Measurements from ENCODE around the gene AP3B1. TPM values are rescaled to one million over a fixed set of nuclear protein-coding genes. Genes with fewer than 3 reads are reported as not detected.

The AP3B1 gene
- polyA plus RNA-seq, 1 of the 3 experiments (the other 2 are of a cell fraction) = 18.0 TPM

DNA sequence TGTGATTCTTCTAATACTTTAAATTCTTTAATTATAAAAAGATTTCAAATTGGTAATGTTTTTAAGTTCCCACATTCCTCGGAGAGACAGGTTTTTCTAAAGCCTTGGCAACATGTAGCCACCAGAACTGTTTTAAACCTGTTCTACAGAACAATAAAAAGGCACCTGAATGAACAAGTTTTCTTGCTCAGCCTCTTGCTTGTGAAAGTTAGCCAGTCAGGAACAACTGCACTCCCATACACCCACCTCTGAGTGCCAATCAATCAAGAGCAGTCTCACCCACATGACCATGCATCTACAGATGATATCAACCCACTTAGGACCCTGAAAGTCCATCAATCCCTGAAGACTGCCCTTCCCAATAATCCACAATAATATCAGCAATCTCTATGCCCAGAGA, 62.3 kb downstream of the AP3B1 start (continued):
- TF ChIP-seq, protein P1, sequence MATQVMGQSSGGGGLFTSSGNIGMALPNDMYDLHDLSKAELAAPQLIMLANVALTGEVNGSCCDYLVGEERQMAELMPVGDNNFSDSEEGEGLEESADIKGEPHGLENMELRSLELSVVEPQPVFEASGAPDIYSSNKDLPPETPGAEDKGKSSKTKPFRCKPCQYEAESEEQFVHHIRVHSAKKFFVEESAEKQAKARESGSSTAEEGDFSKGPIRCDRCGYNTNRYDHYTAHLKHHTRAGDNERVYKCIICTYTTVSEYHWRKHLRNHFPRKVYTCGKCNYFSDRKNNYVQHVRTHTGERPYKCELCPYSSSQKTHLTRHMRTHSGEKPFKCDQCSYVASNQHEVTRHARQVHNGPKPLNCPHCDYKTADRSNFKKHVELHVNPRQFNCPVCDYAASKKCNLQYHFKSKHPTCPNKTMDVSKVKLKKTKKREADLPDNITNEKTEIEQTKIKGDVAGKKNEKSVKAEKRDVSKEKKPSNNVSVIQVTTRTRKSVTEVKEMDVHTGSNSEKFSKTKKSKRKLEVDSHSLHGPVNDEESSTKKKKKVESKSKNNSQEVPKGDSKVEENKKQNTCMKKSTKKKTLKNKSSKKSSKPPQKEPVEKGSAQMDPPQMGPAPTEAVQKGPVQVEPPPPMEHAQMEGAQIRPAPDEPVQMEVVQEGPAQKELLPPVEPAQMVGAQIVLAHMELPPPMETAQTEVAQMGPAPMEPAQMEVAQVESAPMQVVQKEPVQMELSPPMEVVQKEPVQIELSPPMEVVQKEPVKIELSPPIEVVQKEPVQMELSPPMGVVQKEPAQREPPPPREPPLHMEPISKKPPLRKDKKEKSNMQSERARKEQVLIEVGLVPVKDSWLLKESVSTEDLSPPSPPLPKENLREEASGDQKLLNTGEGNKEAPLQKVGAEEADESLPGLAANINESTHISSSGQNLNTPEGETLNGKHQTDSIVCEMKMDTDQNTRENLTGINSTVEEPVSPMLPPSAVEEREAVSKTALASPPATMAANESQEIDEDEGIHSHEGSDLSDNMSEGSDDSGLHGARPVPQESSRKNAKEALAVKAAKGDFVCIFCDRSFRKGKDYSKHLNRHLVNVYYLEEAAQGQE (IDR thresholded peaks at IDR 0.05; ENCODE audit: low read depth, low read length) = no peak
- TF ChIP-seq RXRA (IDR thresholded peaks at IDR 0.05; ENCODE audit: borderline replicate concordance, low read depth) = no peak
- TF ChIP-seq, protein P2, sequence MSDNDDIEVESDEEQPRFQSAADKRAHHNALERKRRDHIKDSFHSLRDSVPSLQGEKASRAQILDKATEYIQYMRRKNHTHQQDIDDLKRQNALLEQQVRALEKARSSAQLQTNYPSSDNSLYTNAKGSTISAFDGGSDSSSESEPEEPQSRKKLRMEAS (IDR thresholded peaks at IDR 0.05; ENCODE audit: low read depth) = no peak
- TF ChIP-seq, protein P3, sequence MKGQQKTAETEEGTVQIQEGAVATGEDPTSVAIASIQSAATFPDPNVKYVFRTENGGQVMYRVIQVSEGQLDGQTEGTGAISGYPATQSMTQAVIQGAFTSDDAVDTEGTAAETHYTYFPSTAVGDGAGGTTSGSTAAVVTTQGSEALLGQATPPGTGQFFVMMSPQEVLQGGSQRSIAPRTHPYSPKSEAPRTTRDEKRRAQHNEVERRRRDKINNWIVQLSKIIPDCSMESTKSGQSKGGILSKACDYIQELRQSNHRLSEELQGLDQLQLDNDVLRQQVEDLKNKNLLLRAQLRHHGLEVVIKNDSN (IDR thresholded peaks at IDR 0.05; ENCODE audit: borderline replicate concordance, low read depth) = no peak

DNA sequence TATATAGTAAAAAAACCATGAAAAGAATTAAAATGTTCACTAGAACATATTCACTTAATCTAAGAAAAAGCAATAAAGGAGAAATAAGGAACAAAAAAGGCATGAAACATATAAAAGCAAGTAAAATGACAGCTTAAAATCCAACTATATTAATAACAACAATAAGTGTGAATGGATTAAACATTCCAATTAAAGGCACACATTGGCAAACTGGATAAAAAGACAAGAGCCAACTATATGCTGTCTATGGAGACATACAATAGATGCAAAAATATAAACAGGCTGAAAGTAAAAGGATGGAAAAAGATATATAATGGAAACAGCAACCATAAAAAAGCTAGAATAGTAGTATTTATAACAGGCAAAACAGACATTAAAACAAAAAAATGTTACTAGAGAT, 70.1 kb downstream of the AP3B1 start:
- Histone ChIP-seq H3K4me1 (ENCODE audit: control insufficient read depth in 1 of 2, insufficient read depth in 2 of 2, low read depth in 1 of 2, low read length in 1 of 2) (no peaks in the 10 kb centered on the region), H3K27ac (ENCODE audit: low read depth in 2 of 2, low read length in 1 of 2) (no peak overlapping the region), H3F3A (replicated peaks; ENCODE audit: insufficient read depth) (peaks cover 12% of the 10 kb centered on the region), H3K36me3 (replicated peaks in 1 of 2; ENCODE audit: control insufficient read depth in 1 of 2, insufficient read depth in 2 of 2, low read length in 1 of 2) (peaks cover 39 to 76% of the 10 kb centered on the region in 2 experiments), H3K9ac (no peak overlapping the region), H4K20me1 (ENCODE audit: insufficient read depth) (0 out of 2 replicates have a peak, but pooled peaks cover 3% of the 10 kb centered on the region), H3K4me2 (no peak overlapping the region), H3K27me3 (ENCODE audit: insufficient read depth) (no peaks in the 10 kb centered on the region), H2AFZ (ENCODE audit: low read depth) (no peak overlapping the region), H3K9me3 (no peaks in the 10 kb centered on the region), H3K4me3 (ENCODE audit: low read depth in 2 of 2, low read length in 1 of 2) (no peak overlapping the region), H3K9me2 (no peaks in the 10 kb centered on the region), H3K79me2 (ENCODE audit: insufficient read depth) (peaks cover 36% of the 10 kb centered on the region)
- POLR2A ChIA-PET = no interaction called here
- DNase-seq = no peak
- CTCF ChIA-PET = no interaction called here
- TF ChIP-seq TEAD4 (IDR thresholded peaks at IDR 0.05; ENCODE audit: borderline replicate concordance, insufficient read depth) (no peak), NRF1 (IDR thresholded peaks at IDR 0.05; ENCODE audit: low read depth, low read length) (no peak), FOXJ3 (CRISPR knock-in tag; IDR thresholded peaks at IDR 0.05) (no peak), SMC3 (IDR thresholded peaks at IDR 0.05; ENCODE audit: low read depth, low read length) (no peak), CHD2 (IDR thresholded peaks at IDR 0.05; ENCODE audit: low read length, partially characterized antibody) (no peak), GABPA (IDR thresholded peaks at IDR 0.05; ENCODE audit: low read depth) (no peak), MXI1 (IDR thresholded peaks at IDR 0.05; ENCODE audit: low read depth, low read length) (no peak), RCOR1 (IDR thresholded peaks at IDR 0.05; ENCODE audit: low read length) (no peak), TAF1 (IDR thresholded peaks at IDR 0.05; ENCODE audit: borderline replicate concordance, low read depth, low read length) (no peak), POLR2AphosphoS5 (IDR thresholded peaks at IDR 0.05; ENCODE audit: low read depth, low read length) (no peak), YY1 (IDR thresholded peaks at IDR 0.05; ENCODE audit: low read depth) (no peak), SIN3A (IDR thresholded peaks at IDR 0.05; ENCODE audit: borderline replicate concordance, low read depth, low read length) (no peak), FOXM1 (IDR thresholded peaks at IDR 0.05; ENCODE audit: low read depth) (no peak), FOSL2 (IDR thresholded peaks at IDR 0.05; ENCODE audit: borderline replicate concordance, low read depth) (no peak), RXRA (IDR thresholded peaks at IDR 0.05; ENCODE audit: borderline replicate concordance, low read depth) (no peak), TCF12 (IDR thresholded peaks at IDR 0.05) (no peak)
- TF ChIP-seq, protein P4, sequence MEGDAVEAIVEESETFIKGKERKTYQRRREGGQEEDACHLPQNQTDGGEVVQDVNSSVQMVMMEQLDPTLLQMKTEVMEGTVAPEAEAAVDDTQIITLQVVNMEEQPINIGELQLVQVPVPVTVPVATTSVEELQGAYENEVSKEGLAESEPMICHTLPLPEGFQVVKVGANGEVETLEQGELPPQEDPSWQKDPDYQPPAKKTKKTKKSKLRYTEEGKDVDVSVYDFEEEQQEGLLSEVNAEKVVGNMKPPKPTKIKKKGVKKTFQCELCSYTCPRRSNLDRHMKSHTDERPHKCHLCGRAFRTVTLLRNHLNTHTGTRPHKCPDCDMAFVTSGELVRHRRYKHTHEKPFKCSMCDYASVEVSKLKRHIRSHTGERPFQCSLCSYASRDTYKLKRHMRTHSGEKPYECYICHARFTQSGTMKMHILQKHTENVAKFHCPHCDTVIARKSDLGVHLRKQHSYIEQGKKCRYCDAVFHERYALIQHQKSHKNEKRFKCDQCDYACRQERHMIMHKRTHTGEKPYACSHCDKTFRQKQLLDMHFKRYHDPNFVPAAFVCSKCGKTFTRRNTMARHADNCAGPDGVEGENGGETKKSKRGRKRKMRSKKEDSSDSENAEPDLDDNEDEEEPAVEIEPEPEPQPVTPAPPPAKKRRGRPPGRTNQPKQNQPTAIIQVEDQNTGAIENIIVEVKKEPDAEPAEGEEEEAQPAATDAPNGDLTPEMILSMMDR (IDR thresholded peaks at IDR 0.05) = no peak
- TF ChIP-seq, protein P3 (IDR thresholded peaks at IDR 0.05; ENCODE audit: borderline replicate concordance, low read depth) = no peak
